LNCAP (cell line): Measurements from ENCODE around the gene NIPAL3.

Experiments
- TF ChIP-seq, protein P1 (sequence below): fragments of 450-650 bp; IDR thresholded peaks from 2 replicates; pipeline ENCODE4 v1.5.1; 2017; ENCODE audit warnings: mild to moderate bottlenecking

Gene NIPAL3

DNA sequence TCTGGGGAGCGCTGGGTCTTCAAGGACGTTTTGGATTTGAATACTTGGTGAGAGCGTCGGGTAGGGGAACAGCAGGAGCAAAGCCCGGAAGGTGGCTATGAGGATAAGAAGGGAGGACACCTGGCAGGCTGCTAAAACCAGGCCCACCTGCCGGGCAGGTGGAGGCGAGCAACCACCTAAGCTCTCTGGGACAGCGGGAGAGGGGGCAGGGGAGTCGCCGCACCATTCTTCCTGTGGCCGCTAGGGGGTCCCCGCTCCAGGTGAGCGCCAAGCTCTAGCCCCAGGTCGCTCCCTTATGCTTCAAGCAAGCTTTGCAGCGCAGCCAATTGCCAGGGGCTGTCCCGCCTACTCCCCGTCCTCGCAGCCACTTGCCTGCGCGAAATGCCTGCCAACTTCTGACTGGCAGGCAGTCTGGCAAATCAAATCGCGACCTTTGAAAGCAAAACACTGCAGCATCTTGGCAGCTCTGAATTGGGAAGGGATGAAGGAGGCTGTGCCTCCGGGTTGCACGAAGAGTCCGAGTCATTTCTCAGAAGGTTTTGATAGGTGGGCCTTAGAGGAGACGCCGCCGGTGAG is at the start of gene NIPAL3:
Gene NIPAL3, plus strand, starts transcription at position 469 of the 576 bp plus-strand sequence. CDS start 3,746 bp downstream, outside the sequence.
- TF ChIP-seq, protein P1, sequence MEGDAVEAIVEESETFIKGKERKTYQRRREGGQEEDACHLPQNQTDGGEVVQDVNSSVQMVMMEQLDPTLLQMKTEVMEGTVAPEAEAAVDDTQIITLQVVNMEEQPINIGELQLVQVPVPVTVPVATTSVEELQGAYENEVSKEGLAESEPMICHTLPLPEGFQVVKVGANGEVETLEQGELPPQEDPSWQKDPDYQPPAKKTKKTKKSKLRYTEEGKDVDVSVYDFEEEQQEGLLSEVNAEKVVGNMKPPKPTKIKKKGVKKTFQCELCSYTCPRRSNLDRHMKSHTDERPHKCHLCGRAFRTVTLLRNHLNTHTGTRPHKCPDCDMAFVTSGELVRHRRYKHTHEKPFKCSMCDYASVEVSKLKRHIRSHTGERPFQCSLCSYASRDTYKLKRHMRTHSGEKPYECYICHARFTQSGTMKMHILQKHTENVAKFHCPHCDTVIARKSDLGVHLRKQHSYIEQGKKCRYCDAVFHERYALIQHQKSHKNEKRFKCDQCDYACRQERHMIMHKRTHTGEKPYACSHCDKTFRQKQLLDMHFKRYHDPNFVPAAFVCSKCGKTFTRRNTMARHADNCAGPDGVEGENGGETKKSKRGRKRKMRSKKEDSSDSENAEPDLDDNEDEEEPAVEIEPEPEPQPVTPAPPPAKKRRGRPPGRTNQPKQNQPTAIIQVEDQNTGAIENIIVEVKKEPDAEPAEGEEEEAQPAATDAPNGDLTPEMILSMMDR, result peak; percentile 58

DNA sequence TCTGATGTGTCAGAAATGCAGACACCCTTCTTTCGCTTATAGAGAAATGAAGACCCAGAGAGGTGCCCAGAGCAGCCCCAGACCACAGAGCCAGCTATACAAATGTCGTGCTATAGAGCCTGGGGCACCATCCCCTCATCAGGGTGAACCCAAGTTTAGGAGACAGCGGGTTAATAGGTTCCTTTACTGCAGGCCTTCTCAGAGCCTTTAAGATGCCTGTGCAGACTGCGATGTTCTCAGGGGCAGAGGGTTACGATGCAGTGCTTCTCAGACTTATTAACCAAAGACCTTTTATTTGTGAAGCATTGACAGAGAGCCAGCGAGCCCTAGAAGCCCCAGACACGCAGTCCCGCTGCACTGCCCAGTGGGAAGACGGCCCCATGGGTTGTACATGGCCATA is 48.9 kb upstream of the NIPAL3 start:
- TF ChIP-seq, protein P1, result no peak

DNA sequence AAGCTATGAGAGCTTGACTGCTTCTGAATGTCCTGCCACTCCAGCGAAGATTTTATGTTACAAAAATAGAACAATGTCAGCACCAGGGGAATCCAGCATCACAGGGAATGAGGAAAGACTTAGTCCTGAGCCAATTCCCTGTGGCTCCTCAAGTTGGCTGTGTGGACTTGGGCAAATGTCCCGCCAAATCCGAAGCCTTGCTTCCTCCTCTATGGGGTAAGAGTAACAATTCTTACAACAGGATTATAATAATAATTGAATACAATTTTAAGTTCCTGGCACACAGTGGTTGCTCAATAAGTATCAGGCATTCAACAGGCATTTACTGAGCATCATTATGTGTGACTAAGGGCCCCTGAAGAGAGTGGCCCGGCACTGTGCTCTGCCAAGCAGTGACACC is 46.4 kb upstream of the NIPAL3 start:
- TF ChIP-seq, protein P1, result no peak

DNA sequence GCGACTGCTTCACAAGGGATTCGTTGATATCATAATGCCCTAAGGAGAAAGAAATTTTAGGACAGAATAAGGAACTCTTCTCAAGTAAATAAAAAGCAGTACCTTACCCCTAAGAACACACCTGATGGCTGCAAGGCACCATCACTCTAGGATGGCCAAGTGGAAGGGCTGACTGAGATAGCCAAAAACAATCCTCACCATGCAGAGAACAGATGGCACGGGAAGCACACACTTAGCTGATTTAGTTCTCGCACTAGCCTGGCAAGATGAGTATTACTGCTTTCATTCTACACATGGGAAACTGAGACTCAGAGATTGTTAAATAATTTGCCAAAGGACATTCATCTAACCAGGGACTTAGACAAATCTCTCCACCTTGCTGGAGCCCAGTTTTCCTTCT is 45.8 kb upstream of the NIPAL3 start:
- TF ChIP-seq, protein P1, result no peak

DNA sequence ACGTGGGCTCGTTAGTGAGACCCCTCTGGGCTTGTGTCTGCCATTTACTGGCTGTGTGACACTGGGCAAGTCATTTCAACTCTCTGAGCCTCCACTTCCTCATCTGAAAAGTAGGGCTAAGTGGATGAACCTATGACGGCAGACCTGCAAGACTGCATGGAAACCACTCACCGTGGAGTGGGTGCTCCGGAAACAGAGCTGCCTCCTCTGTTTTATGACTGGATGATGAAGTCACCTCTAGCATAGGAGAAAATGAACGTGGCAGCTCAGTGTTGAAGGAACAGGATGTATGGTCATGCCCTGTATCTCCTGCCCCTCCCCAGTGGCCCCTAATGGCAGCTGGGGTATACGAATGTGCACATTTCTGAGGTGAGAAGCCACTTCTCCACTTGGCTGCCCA is 42.6 kb upstream of the NIPAL3 start:
- TF ChIP-seq, protein P1, result no peak

DNA sequence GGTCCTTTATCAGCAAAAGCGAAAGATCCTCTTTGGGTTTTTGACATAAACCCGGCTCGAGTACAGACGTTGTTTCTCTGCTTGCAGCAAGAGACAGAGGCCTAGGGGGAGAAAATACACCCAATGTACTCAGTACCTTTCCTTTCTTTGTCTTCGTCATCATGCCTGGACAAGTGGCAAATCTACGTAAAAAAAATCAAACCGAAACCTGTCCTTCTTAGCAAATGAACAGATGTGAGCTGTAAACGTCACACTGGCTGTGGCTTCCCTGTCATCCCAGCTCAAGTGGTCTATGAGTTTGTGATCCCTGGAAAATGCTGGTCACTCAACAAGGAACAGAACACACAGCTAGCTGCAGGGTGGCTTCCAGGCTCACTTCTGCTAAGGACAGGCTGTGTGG is 41.9 kb upstream of the NIPAL3 start:
- TF ChIP-seq, protein P1, result no peak

DNA sequence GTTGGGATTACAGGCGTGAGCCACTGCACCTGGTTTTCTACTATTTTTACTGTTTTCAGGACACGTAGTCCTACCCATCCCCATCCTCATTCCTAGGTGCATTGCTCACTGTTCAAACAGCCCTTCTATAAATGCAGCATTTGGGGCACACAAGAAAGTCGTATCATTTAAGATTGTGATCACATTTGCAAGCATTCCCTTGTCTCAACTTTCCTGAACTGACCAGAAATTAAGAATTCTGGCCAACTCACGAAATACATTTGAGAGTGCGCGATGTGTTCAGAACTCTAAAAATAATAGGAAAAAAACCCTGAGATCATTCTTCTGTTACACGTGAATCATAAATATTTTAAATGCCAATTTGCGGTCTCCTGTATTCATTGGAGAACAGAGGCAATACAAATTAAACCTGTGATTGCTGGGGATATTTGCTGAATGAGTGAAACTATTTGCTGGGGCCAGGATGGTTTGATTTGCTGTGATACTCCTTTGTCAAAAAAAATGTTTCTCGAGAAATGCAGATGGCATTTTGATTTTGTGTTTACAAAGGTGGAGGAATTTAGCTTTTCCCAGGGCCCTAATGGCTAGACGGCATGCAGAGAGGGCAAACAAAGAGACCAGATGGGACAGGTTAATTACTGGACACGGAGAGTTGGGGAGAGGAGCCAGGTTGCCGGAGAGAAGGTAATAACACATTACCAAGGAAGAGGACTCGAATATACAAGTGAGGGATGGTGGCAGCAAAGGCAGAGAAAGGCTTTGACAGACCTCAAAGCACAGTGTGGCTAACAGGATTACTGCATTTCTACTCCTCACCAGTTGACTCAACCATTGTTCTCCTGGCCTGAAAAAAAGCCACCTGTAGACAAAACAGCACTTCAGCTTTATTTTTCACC is 40.5 kb upstream of the NIPAL3 start:
- TF ChIP-seq, protein P1, result no peak
